GM18526 (cell line): ENCODE measurements around the gene DAGLA.

Experiments
- POLR2A ChIP-seq: IDR thresholded peaks from 3 replicates; pipeline ENCODE4 v1.6.1; 2011; ENCODE audit not compliant: insufficient read length; ENCODE audit errors: extremely low read depth

DAGLA gene

DNA sequence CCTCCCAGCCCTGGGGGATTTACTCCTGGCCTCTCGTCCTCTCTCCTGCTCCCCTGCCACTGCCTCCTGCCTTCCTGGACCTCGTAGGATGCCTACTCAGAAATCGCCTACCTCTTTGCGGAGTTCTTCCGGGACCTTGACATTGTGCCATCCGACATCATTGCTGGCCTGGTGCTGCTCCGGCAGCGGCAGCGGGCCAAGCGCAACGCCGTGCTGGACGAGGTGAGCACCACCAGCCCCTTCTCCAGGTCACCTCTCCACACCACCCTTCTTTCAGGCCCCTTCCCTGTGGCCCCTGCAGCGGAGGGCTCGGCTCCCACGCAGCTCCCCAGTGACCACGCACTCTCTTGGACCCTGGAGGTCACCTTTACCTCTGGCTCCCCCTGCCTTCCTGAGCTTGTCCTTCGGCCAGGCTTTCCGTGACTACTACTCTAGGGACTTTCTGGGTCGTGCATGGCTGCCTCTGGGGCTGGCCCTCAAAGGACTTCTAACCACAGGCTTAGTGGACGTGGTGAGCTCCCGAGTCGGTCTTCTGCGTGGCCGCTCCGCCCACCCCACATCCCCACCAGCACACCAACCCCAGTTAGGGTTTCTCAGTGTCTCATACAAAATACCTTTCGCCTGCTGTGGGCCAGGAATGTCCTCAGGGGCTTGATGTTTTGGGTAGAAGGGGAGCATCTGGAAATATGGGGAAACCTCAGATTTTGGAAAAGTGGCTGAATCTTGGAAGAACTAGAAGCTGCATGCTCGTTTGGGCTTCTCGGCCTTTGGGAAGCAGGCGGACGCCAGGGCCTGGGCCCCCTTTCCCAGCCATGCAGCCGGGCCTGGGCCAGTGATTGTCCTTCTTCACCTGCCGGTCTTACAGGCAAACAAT lies 48.1 kb downstream of the DAGLA start:
- no peak for TF ChIP-seq POLR2A

GRCh38 chr11:61728940-61729219 lies 48.7 kb downstream of the DAGLA start:
- no peak for TF ChIP-seq POLR2A

GRCh38 chr11:61730240-61730994 lies 50.2 kb downstream of the DAGLA start:
- no peak for TF ChIP-seq POLR2A

GRCh38 chr11:61731211-61731951 lies 51.2 kb downstream of the DAGLA start:
- TF ChIP-seq POLR2A = no peak

DNA sequence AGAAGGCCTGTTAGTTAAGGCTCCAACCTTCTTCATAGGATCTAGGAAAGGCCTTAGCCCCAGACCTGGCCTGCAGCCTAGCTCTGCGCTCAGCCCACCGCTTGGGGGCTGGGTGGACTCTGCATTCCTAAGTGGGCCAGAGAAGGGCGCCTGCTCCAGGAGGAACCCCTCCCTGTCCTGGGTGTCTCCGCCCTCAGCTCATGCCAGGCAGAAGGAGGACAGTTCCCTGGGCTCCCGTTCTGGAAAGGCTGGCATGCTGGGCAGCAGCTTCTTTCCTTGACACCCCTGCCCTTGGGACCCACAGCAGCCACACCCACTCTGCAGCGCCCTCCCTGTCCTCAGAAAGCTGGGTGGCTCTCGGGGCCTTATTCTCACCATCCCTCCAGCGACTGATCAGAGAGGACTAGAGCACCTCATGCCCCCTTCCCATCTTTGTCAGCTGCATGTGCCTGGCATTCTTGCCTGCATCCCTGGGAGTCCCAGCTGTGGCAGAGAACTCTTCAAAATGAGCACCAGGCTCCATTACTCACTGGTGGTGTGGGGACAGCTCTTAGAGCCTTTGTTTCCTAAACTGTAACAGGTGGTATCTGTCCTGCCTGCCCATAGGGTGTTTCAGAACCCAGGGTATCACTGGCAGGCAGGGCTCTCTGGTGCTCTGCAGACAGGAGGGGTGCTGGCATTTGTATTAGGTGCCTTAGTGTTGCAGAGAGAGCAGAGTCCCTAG lies 51.9 kb downstream of the DAGLA start:
- TF ChIP-seq POLR2A = no peak

GRCh38 chr11:61732705-61733104 lies 52.5 kb downstream of the DAGLA start:
- no peak for TF ChIP-seq POLR2A

GRCh38 chr11:61733120-61733978 lies 53.2 kb downstream of the DAGLA start:
- no peak for TF ChIP-seq POLR2A

DNA sequence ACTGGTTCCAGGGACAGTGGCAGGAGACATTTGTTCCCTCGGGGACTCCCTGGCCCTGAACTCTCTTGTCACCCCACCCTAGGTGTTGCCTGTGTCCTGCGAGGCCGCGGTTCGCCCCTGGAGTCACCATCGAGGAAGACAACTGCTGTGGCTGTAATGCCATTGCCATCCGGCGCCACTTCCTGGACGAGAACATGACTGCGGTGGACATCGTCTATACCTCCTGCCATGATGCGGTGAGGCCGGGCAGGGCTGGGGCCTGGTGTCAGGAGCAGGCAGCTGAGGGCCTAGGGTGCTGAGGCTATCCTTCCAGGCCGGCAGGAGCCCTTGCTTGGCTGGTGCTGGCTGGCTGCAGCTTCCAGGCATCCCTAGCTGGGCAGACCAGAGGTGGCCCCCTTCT lies 54.6 kb downstream of the DAGLA start:
- no peak for TF ChIP-seq POLR2A

GRCh38 chr11:61735391-61735790 lies 55.2 kb downstream of the DAGLA start:
- TF ChIP-seq POLR2A = no peak

- TF ChIP-seq POLR2A = no peak
These were observed 56.1 kb downstream of the DAGLA start for GRCh38 chr11:61736310-61736709.

DNA sequence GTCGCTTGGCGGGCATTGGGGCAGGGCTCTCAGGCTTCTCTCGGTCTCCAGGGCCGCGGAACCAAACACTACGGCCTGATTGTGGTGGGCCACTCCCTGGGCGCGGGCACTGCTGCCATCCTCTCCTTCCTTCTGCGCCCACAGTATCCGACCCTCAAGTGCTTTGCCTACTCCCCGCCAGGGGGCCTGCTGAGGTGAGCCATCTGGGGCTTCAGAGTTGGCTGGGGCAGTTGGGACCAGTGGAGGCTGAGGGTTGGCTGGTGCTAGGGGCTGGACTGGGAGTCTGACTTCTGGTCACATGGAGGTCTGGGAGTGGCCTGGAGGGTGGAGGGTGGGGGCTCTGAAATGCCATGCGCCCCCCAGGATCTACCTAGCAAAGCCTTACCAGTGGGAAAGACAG lies 56.9 kb downstream of the DAGLA start:
- no peak for TF ChIP-seq POLR2A

DNA sequence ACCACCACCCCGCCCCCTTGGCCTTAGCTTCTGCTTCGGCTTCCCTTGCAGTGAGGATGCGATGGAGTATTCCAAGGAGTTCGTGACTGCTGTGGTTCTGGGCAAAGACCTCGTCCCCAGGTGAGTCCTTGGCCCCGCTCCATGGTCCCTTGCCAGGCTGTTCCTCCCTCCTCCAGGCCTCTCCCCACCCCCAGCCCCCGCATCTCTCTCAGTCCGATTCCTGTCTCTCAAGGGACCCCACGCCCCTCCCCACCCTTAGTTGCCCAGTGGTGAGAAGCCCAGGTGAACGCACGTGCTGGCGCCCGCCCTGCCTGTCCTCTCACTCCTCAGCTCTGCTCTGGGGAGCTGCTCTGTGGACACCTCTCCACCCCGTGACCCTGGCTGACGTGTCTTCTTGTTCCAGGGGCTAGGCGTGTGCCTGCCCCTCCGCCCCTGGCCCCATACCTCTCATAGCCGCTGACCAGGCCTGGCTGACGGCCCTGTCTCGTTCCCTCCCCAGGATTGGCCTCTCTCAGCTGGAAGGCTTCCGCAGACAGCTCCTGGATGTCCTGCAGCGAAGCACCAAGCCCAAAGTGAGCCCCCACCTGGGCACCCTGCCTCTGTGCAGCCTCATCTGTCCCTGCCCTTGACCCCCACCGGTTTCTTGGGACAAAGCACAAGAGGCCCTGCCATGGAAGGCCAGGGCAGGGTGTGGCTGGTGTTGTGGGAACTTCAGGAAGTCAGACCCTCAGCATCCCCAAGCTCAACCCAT lies 57.6 kb downstream of the DAGLA start:
- TF ChIP-seq POLR2A = no peak

DNA sequence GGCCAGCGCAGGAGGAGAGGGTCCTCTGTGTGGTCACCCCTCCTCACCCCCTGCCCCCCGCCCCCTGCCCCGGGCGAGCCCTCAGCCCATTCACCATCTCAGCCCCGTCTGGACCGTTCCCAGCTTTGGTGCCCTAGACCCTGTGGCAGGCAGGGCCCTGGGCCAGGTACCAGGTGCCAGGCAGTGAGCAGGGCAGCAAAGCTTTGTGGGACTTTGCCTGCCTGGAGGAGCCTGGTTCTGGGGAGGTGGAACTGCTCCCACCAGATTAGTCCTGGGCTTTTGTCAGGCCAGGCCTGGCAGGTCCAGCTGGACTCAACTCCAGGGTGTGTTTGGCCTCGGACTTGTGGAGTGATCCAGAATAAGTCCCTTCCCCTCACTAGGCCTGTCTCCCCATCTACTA lies 58.6 kb downstream of the DAGLA start:
- TF ChIP-seq POLR2A = no peak

DNA sequence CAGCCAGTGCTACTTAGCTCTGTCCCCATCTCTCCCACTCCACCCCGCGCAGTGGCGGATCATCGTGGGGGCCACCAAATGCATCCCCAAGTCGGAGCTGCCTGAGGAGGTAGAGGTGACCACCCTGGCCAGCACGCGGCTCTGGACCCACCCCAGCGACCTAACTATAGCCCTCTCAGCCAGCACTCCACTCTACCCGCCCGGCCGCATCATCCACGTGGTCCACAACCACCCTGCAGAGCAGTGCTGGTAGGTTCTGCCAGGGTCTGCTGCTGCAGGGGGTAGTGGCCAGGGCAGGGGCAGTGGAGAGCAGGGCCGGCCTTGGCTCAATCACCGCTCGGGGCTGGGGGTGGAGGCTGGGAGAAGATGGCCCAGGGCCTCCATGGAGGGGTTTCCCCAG lies 59.2 kb downstream of the DAGLA start:
- no peak for TF ChIP-seq POLR2A
